ENCODE results near the gene PTPRM. TPM values are rescaled to one million over a fixed set of nuclear protein-coding genes. Genes with fewer than 3 reads are reported as not detected.

The PTPRM gene
- total and polyA plus RNA-seq, 2 of the 4 experiments (the other 2 are of a cell fraction) = 28.3 to 51.2 TPM

GRCh38 chr18:7567474-7568425 lies 634 bp downstream of the PTPRM start:
- Histone ChIP-seq H2AFZ (replicated peaks; ENCODE audit: low read length, poor library complexity) (peak overlapping the region; percentile 95), H3K14ac (replicated peaks; ENCODE audit: low read depth, low read length) (0 out of 2 replicates have a peak overlapping the region, but pooled peaks have one; percentile 30), H4K20me1 (ENCODE audit: insufficient read depth, low read length) (peaks cover 4% of the 10 kb centered on the region; the same call in 1 of the 2 replicates), H4K8ac (ENCODE audit: low read depth in 2 of 2, low read length in 2 of 2) (peak overlapping the region; percentile 44 to 48; a peak in 2 of 4 replicates), H3K9me1 (ENCODE audit: insufficient read depth, low read length) (peaks cover 4% of the 10 kb centered on the region; the same call in 1 of the 2 replicates), H3K36me3 (ENCODE audit: control insufficient read depth, insufficient read depth, low read length) (no peaks in the 10 kb centered on the region), H2BK120ac (ENCODE audit: low read depth, low read length) (peak overlapping the region; percentile 68), H3K56ac (ENCODE audit: extremely low read depth, insufficient read depth, low read length) (peak overlapping the region; percentile 41; the same call in 1 of the 2 replicates), H3K18ac (ENCODE audit: low read depth, low read length) (peak overlapping the region; percentile 81; the same call in 1 of the 2 replicates), H4K5ac (ENCODE audit: low read depth, low read length) (0 out of 2 replicates have a peak overlapping the region, but pooled peaks have one; percentile 38), H3K4ac (ENCODE audit: low read depth, low read length) (peak overlapping the region; percentile 78), H3K9ac (ENCODE audit: low read depth, low read length) (peak overlapping the region; percentile 90), H3K9me3 (ENCODE audit: control insufficient read depth, insufficient read depth, low read length) (no peaks in the 10 kb centered on the region), H3K79me1 (ENCODE audit: low read depth in 1 of 2, low read length in 2 of 2) (peaks cover 8 to 25% of the 10 kb centered on the region in 2 experiments; a peak in 3 of 4 replicates), H3K23ac (ENCODE audit: low read depth, low read length) (peak overlapping the region; percentile 61; the same call in 1 of the 2 replicates), H3K4me2 (ENCODE audit: low read depth, low read length) (peak overlapping the region; percentile 48), H3K27me3 (ENCODE audit: control insufficient read depth, insufficient read depth, low read length) (no peaks in the 10 kb centered on the region), H2BK20ac (ENCODE audit: low read depth, low read length) (no peak overlapping the region), H3K4me3 (ENCODE audit: insufficient read depth, low read depth, low read length) (peak overlapping the region; percentile 96), H2AK5ac (ENCODE audit: low read depth, low read length) (0 out of 2 replicates have a peak overlapping the region, but pooled peaks have one; percentile 31), H4K91ac (ENCODE audit: insufficient read depth, low read depth, low read length) (no peak overlapping the region; the same call in 1 of the 2 replicates), H2BK15ac (ENCODE audit: low read depth, low read length) (no peak overlapping the region), H3K4me1 (ENCODE audit: control insufficient read depth, insufficient read depth, low read length) (peaks cover 3% of the 10 kb centered on the region), H3K27ac (ENCODE audit: insufficient read depth, low read length) (peak overlapping the region; percentile 86), H2AK9ac (replicated peaks; ENCODE audit: low read depth, low read length, poor library complexity) (peak overlapping the region; percentile 79), H2BK5ac (ENCODE audit: low read depth, low read length, poor library complexity, severe bottlenecking) (peak overlapping the region; percentile 76)
- dilution Hi-C loops (cut with HindIII; ENCODE audit: low sequenced_read_pairs, unreplicated experiment) = no loop called here
- TF ChIP-seq CEBPB (IDR thresholded peaks at IDR 0.05; ENCODE audit: low read depth, low read length) (no peak), RAD21 (IDR thresholded peaks at IDR 0.05; ENCODE audit: low read length) (peak; percentile 19; the same call in 1 of the 2 replicates), CHD1 (IDR thresholded peaks at IDR 0.05; ENCODE audit: low read depth, low read length) (peak; percentile 49; the same call in 1 of the 2 replicates), POLR2A (IDR thresholded peaks at IDR 0.05; ENCODE audit: low read depth, low read length) (no peak), MAFK (IDR thresholded peaks at IDR 0.05; ENCODE audit: low read depth, low read length) (no peak), USF2 (IDR thresholded peaks at IDR 0.05; ENCODE audit: low read depth, low read length) (no peak), MXI1 (IDR thresholded peaks at IDR 0.05; ENCODE audit: borderline replicate concordance, low read depth, low read length) (no peak), CTCF (conservative IDR thresholded peaks at IDR 0.05; ENCODE audit: low read depth, low read length) (no peak; the same call in 1 of the 2 replicates)
- ATAC-seq (ENCODE audit: low read depth) (peak; percentile 10), DNase-seq (peak; percentile 64)
- 1% methylated on average over 37 of the region's 109 CpGs; no CpG with 5 or more reads in 1 of the 2 experiments for WGBS, 2 experiments (ENCODE audit: extremely low coverage in 2 of 2, insufficient read length in 1 of 2)
- ChIA-PET CTCF (interaction anchor here (0.6 to 1.4 kb wide), 8 partner anchors 162 to 913 kb away, joined by 3 to 4 read pairs (median 3); no protein-coding TSS in a partner anchor), POLR2A (ENCODE audit: unreplicated experiment) (no interaction called here)
- BruUV-seq (replicated peaks) = no TSS peak
- intact Hi-C loops (cut with micrococcal nuclease) = loop anchor here (1.0 to 5.0 kb wide), 7 partner anchors 31 to 913 kb away; no protein-coding TSS in a partner anchor
- in situ Hi-C loops (cut with MboI; ENCODE audit: low sequenced_read_pairs) = no loop called here
